ENCODE measurements around the gene CACNG4. TPM values are rescaled to one million over a fixed set of nuclear protein-coding genes. Genes with fewer than 3 reads are reported as not detected.

Gene CACNG4
- total RNA-seq, 1 donor from 2014 or later, result not detected

DNA sequence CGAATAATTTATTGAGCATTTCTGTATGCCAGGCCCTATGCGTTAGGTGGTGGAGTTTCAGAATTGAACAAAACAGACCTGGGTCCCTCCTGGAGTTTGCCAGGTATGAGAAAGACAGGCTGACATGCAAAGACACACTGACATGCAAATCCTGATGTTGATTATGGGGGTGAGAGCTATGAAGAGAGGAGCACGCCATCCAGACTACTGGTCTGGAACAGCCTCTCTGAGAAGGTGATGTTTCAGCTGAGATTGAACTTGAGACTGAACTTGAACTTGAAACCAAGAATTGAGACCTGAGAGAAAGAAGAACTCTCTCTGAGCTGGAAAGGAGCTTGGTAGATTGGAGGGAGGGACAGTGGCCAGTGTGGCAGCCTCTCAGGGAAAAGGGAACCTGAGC is 14.2 kb upstream of the CACNG4 start:
- H3K36me3 Mint-ChIP-seq (ENCODE audit: low read depth), result no peaks in the 10 kb centered on the region
- H3K4me3 Mint-ChIP-seq, result no peak overlapping the region
- no peak overlapping the region for H3K27ac Mint-ChIP-seq
- peaks cover 3% of the 10 kb centered on the region for H3K4me1 Mint-ChIP-seq
- peaks cover 33% of the 10 kb centered on the region for H3K27me3 Mint-ChIP-seq
- DNase-seq, result no peak
- H3K9me3 Mint-ChIP-seq, result no peaks in the 10 kb centered on the region
- intact Hi-C loops (cut with micrococcal nuclease), result no loop called here

GRCh38 chr17:66950886-66951604 is 13.5 kb upstream of the CACNG4 start:
- Mint-ChIP-seq H3K27me3 (peaks cover 26% of the 10 kb centered on the region), H3K27ac (no peak overlapping the region), H3K36me3 (ENCODE audit: low read depth) (no peaks in the 10 kb centered on the region), H3K4me1 (no peaks in the 10 kb centered on the region), H3K9me3 (no peaks in the 10 kb centered on the region), H3K4me3 (no peak overlapping the region)
- intact Hi-C loops (cut with micrococcal nuclease), result no loop called here
- no peak for DNase-seq

DNA sequence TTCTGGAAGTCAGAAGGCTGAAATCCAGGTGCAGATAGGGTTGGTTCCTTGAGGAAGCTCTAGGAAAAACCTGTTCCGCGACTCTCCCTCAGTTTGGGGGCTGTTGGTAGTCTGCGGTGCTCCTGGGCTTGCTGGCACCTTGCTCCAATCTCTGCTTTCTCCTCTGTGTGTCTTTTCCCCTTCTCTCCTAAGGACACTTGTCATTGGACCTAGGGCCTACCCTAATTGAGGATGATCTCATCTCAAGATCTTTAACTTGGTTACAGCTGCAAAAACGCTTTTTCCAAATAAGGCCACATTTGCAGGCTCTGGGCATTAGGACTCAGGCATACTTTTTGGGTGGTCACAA is 12.9 kb upstream of the CACNG4 start:
- H3K4me1 Mint-ChIP-seq, result no peaks in the 10 kb centered on the region
- no peaks in the 10 kb centered on the region for H3K9me3 Mint-ChIP-seq
- no peak overlapping the region for H3K4me3 Mint-ChIP-seq
- H3K36me3 Mint-ChIP-seq (ENCODE audit: low read depth), result no peaks in the 10 kb centered on the region
- H3K27ac Mint-ChIP-seq, result no peak overlapping the region
- intact Hi-C loops (cut with micrococcal nuclease), result no loop called here
- DNase-seq, result no peak
- peaks cover 21% of the 10 kb centered on the region for H3K27me3 Mint-ChIP-seq

DNA sequence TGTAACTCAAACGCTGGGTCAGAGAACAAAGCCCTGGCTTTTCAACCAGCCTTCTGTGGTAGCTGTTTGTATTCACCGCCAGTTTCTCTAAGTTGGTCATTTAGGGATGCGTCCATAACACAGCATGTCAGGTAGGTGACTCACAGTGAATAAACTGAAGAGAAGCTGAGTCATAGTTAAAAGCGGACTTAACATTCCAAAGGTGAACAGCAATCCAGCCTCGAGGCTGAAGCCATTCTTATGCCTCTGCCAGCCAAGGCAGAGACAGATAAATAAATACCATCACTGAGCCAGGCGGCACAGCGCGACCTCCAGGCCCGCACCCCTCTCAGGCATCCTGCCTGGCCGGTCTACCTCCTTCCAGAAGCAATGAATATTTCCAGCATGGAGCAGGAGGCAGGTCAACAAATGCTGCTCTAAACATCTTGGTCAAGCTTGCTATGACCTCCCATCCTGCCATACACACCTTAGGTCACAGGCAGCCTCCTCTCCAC is 12.4 kb upstream of the CACNG4 start:
- DNase-seq, result no peak
- Mint-ChIP-seq H3K4me3 (no peak overlapping the region), H3K4me1 (no peaks in the 10 kb centered on the region), H3K27ac (no peak overlapping the region), H3K27me3 (peaks cover 16% of the 10 kb centered on the region), H3K36me3 (ENCODE audit: low read depth) (no peaks in the 10 kb centered on the region), H3K9me3 (no peaks in the 10 kb centered on the region)
- intact Hi-C loops (cut with micrococcal nuclease), result no loop called here

DNA sequence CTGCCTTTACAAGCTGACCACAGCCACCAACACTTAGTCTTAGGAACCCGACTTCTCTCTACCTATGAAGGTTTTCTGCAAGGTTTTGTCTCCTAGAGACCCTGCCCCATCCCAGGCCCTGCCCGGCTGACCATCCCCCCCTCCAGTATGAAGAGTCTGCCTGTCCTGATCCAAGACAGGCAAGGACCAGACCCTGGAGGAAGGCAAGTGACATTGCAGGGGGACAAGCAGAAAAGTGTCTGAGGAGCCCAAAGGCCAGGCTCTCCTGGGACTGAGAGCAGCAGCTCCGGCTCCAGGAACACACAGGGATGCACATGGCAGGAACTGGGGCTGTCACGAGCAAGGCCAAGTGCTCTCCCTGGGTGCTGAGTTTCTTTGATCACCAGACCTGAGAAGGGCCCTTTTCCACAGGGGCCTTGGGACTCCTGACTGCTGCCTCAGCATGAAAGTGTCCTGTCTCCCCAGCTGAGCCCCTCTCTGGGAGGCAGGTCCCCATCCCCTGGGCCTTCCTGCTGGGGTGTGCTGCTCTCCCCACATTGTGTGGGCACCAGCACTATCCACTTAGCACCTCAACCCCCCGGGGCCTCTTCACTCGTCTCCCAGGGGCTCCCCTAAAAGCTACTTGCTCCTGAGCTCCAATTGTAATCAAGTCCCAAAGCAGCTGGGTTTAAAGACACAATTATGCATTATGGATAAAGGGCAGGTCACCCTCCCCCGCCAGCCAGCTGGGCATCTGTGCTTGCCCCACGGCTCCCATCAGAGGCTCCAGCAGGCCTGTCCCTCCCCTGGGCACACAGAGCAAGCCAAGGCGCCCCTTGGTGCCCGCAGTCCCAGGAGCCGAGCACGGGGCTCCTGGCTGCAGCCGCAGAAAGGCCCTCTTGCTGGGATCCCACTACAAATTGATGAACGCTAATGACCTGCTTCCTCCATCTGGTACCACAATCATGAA is 11.6 kb upstream of the CACNG4 start:
- H3K9me3 Mint-ChIP-seq, result no peaks in the 10 kb centered on the region
- H3K27ac Mint-ChIP-seq, result no peak overlapping the region
- no peak for DNase-seq
- intact Hi-C loops (cut with micrococcal nuclease), result no loop called here
- no peak overlapping the region for H3K4me3 Mint-ChIP-seq
- H3K27me3 Mint-ChIP-seq, result peaks cover 16% of the 10 kb centered on the region
- H3K4me1 Mint-ChIP-seq, result no peaks in the 10 kb centered on the region
- no peaks in the 10 kb centered on the region for H3K36me3 Mint-ChIP-seq (ENCODE audit: low read depth)

- no peak overlapping the region for H3K27ac Mint-ChIP-seq
- H3K4me3 Mint-ChIP-seq, result no peak overlapping the region
- no peaks in the 10 kb centered on the region for H3K4me1 Mint-ChIP-seq
- H3K36me3 Mint-ChIP-seq (ENCODE audit: low read depth), result no peaks in the 10 kb centered on the region
- no peak for DNase-seq
- no peaks in the 10 kb centered on the region for H3K9me3 Mint-ChIP-seq
- intact Hi-C loops (cut with micrococcal nuclease), result no loop called here
- peaks cover 13% of the 10 kb centered on the region for H3K27me3 Mint-ChIP-seq
Measured at GRCh38 chr17:66953630-66954020, 10.9 kb upstream of the CACNG4 start.

- Mint-ChIP-seq H3K4me3 (no peak overlapping the region), H3K36me3 (ENCODE audit: low read depth) (no peaks in the 10 kb centered on the region), H3K4me1 (no peaks in the 10 kb centered on the region), H3K27me3 (peaks cover 12% of the 10 kb centered on the region), H3K9me3 (no peaks in the 10 kb centered on the region), H3K27ac (no peak overlapping the region)
- no peak for DNase-seq
- intact Hi-C loops (cut with micrococcal nuclease), result no loop called here
Measured at GRCh38 chr17:66954632-66955031, 9.9 kb upstream of the CACNG4 start.

DNA sequence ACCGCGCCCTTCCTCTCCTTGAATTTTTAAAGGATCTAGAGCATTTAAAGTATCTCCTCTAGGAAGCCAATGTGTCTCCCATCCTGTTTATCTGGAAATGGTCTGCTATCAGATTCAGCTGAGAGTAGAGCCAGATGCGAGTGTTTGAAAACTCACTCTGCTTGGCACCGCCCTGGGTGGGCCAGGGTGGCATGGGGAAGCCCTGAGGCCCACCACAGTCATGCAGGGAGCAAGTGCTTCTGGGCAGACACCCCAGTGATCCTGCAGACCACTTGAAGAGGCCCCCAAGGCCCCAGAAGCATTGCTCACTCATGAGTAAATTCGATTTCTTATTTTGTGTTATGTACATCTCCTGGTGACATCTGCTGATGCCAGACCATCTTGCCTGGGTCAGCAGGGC is 8.7 kb upstream of the CACNG4 start:
- peaks cover 9% of the 10 kb centered on the region for H3K27me3 Mint-ChIP-seq
- H3K4me3 Mint-ChIP-seq, result no peak overlapping the region
- intact Hi-C loops (cut with micrococcal nuclease), result no loop called here
- no peaks in the 10 kb centered on the region for H3K4me1 Mint-ChIP-seq
- no peaks in the 10 kb centered on the region for H3K36me3 Mint-ChIP-seq (ENCODE audit: low read depth)
- no peak for DNase-seq
- H3K9me3 Mint-ChIP-seq, result no peaks in the 10 kb centered on the region
- no peak overlapping the region for H3K27ac Mint-ChIP-seq

- Mint-ChIP-seq H3K27ac (no peak overlapping the region), H3K4me3 (no peak overlapping the region), H3K9me3 (no peaks in the 10 kb centered on the region), H3K27me3 (peaks cover 13% of the 10 kb centered on the region), H3K36me3 (ENCODE audit: low read depth) (no peaks in the 10 kb centered on the region), H3K4me1 (no peaks in the 10 kb centered on the region)
- DNase-seq, result no peak
- intact Hi-C loops (cut with micrococcal nuclease), result no loop called here
Measured at GRCh38 chr17:66956941-66957340, 7.6 kb upstream of the CACNG4 start.

- H3K36me3 Mint-ChIP-seq (ENCODE audit: low read depth), result no peaks in the 10 kb centered on the region
- no peak overlapping the region for H3K4me3 Mint-ChIP-seq
- H3K27me3 Mint-ChIP-seq, result peaks cover 17% of the 10 kb centered on the region
- H3K4me1 Mint-ChIP-seq, result no peaks in the 10 kb centered on the region
- intact Hi-C loops (cut with micrococcal nuclease), result no loop called here
- DNase-seq, result no peak
- no peaks in the 10 kb centered on the region for H3K9me3 Mint-ChIP-seq
- no peak overlapping the region for H3K27ac Mint-ChIP-seq
Measured at GRCh38 chr17:66957343-66957742, 7.2 kb upstream of the CACNG4 start.

DNA sequence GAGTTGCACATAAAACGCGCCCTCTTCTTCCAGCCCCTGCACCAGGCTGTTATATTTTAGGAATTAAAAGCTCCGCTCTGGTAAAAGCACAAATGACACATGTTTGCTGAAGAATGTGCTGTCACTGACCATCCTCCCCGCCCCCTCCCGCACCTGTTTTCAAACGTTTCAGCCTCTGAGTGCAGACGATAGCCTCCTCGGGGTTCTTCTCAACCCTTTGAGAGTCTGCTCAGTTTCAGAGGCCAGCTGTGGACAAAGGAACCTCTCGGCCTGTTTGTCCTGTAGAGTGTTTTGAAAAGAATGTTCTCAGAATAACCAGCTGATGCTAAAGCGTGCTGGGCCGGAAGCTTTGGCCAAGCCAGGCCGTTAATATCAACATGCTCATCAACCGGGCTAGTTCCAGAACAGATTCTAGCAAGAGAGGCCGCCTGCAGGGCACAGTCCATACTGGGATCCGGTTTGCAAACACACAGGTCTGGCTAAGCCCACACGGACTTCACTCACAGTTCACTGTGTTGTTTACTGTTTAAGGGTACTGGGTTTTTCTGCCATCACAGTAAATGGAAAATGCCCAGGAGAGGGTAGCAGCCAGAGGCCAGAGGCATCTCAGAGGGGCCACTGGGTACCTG is 6.4 kb upstream of the CACNG4 start:
- H3K4me1 Mint-ChIP-seq, result no peaks in the 10 kb centered on the region
- no peak overlapping the region for H3K27ac Mint-ChIP-seq
- intact Hi-C loops (cut with micrococcal nuclease), result no loop called here
- no peak for DNase-seq
- H3K36me3 Mint-ChIP-seq (ENCODE audit: low read depth), result no peaks in the 10 kb centered on the region
- no peak overlapping the region for H3K4me3 Mint-ChIP-seq
- no peaks in the 10 kb centered on the region for H3K9me3 Mint-ChIP-seq
- peaks cover 24% of the 10 kb centered on the region for H3K27me3 Mint-ChIP-seq

DNA sequence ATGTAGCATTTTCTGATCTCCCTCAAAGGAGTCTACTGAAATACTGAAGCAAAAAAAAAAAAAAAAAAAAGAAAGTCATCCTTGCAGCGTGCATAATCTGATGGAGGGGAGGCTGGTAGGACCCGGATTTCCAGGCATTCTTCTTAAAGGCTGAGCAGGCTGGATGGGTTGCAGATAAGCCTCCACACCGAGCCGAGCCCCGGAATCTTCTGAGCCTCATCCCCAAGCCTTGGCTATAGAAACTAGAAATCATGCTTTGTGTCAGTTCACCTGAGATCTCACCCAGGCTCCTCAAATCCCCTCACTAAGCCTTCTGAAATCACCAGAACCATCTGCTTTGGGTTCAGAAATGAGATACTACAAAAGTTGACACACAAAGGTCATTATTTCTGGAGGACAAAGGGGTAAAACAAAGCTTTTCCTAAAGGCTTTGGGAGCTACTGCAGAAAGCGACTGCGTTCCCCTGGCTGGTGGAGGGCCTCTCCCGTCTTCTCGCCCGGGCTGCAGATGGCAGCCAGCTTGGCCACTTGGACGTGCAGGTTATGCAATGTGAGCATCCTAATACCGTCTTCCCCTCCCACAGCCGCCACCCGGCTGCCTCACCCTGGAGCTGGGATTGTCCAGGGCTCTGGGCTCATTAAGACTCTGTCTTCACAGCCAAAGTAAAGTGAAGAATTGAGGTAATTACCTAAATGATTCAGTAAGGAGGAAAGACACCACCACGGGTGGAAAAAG is 4.7 kb upstream of the CACNG4 start:
- no peak for DNase-seq
- no peak overlapping the region for H3K27ac Mint-ChIP-seq
- no peaks in the 10 kb centered on the region for H3K9me3 Mint-ChIP-seq
- no peaks in the 10 kb centered on the region for H3K36me3 Mint-ChIP-seq (ENCODE audit: low read depth)
- H3K27me3 Mint-ChIP-seq, result peaks cover 36% of the 10 kb centered on the region
- H3K4me1 Mint-ChIP-seq, result peaks cover 3% of the 10 kb centered on the region
- intact Hi-C loops (cut with micrococcal nuclease), result no loop called here
- no peak overlapping the region for H3K4me3 Mint-ChIP-seq

GRCh38 chr17:66960613-66961012 is 3.9 kb upstream of the CACNG4 start:
- intact Hi-C loops (cut with micrococcal nuclease), result no loop called here
- Mint-ChIP-seq H3K4me3 (no peak overlapping the region), H3K27me3 (peaks cover 40% of the 10 kb centered on the region), H3K9me3 (no peaks in the 10 kb centered on the region), H3K4me1 (peaks cover 3% of the 10 kb centered on the region), H3K27ac (no peak overlapping the region), H3K36me3 (ENCODE audit: low read depth) (no peaks in the 10 kb centered on the region)
- no peak for DNase-seq

Measured in activated CD4-positive, alpha-beta T cell treated with anti-CD3 and anti-CD28 coated beads, Interleukin-2, amount 10 ng/mL, durations not matched to agents 24 days and 14 days (primary cell).